ENCODE data around the gene HIVEP3. TPM values are rescaled to one million over a fixed set of nuclear protein-coding genes. Genes with fewer than 3 reads are reported as not detected.

Gene HIVEP3
- total RNA-seq, 1 donor from 2014 or later, result 1.8 TPM

DNA sequence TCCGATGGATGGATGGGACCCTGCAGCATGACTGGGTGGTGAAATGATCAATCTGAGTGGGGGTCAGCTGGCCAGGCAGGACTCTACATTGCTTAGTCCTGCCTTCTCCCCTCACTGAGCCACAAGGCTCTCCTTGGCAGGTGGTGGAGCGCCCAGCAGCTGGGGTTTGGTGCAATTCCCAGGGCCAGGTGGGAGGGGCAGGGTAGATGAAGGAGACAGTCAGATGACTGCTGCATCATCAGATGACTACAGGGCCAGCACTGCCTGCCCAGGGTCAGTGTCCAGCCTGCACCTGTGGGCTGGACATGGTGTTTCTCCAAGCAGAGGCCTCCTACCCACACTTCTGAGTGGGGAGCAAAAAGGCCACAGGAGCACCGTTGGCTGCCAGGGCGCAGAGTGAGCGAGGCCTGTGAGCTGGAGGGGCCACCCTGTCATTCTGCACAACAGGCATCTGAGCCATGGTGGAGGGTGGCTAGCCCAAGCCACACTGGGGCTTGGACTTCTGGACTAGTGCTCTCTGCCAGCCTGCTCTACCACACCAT is 330.3 kb downstream of the HIVEP3 start:
- no peak for DNase-seq (ENCODE audit: low read depth in 2 of 2)

DNA sequence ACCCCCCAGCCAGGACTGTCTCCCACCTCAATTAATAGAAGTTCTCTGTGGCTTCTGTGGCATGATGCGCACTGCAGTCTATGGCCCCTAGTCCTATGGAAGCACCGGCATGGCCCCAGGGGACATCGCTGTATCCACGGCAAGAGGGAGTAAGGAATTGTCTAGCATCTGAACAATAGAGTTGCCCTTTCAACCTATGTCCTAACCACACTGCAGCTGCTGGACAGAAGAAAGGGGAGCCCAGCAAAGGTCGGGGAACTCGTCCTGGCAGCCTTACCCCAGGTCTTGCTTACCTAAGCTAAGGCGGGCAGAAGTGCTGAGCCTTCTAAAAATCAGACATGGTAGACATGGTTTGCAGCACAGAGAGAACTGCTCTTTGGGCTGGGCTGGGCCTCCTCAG is 330.9 kb downstream of the HIVEP3 start:
- DNase-seq (ENCODE audit: low read depth in 2 of 2), result no peak

DNA sequence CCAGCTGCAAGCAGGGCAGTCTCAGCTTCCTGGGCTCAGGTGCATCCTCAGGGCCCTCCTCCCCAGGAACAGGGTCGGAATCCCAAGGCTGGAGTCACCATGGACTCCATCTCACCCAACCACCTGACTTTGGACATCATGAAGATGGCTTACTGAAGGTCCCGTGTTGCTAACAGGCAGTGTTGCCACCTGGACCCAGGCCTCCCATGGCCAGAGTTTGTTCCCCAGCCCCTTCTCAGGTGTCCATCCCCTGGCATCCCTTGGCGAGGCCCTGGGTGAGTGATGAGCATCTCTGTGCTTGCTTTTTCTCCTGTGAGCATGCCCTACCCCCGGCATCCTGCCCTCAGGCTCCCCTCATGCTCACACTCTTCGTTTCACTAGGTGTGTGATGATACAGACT is 332.5 kb downstream of the HIVEP3 start:
- no peak for DNase-seq (ENCODE audit: low read depth in 2 of 2)

DNA sequence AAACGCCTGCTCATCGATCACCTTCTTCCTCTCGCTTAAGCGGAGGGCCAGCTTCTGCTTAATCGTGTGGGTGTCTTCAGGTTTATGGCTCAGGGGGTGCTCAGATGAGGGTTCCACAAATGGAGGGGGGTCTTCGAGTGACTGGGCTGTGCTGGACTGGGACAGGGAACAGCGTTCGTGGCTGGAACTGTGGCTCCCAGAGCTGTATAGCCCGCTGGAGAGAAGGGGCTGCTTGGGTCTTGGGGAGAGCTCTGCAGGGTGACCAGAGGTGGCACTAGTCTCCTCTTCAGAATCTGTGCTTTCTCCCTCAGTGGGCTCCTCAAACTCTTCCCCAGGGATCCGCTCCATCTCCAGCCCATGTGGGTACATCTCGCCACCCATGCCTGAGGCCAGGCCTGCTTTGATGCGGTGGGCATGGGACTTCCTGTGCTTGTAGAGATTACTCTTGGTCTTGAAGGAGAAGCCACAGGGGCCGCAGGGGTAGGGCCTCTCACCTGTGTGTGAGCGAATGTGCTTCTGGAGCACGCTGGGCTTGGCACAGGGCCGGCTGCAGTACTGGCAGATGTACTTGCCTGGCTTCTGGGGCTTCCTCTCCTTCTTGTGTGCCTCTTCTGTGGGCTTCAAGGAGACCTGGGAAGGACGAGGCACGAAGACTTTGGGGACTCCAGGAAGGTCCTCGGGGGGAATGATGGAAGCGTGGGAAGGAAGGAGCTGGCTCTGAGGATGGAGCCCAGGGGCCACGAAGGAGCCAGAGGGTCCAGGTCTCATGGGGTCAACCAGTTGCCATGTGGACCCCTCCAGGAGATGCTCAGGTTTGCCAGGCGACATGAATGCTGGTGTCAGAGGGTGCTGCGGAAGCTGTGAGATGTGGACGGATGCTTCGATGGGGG is 334.8 kb downstream of the HIVEP3 start:
- no peak for DNase-seq (ENCODE audit: low read depth in 2 of 2)

DNA sequence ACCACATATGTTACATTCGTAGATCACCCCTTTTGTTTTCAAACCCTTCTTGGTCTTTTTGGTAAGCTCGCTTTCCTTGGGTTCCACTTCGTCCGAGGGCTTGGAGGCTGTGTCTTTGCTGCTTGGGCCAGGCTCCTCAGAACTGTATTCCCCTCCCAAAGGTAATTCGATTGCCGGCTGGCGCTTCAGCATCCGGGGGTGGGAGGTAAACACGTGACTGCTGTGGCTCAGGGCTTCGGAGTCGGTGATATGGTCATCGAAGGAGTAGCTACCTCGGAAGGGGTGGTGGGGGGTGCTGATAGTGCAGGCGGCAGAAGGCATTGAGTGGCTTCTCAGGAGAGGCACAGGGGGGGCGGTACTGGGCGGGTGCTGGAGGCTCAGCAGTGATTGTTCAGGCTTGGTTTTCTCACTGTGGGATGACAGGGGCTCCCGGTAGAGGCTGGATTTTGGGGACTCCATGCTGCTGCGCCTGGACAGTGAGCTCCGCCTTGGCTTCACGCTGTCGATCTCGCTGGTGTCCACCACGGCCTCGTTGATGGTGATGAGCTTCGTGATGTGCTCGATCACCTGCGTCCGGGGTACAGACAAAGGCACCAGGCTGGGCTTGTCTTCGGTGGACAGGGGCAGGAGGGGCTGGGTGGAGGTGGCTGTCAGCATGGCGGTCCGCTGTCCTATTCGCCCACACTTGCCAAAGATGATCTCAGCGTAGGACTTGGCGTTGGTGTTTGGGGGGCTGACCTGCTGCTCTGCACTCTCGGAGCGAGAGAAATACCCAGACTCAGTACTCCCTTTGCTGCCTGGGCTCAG is 335.7 kb downstream of the HIVEP3 start:
- DNase-seq (ENCODE audit: low read depth in 2 of 2), result no peak

DNA sequence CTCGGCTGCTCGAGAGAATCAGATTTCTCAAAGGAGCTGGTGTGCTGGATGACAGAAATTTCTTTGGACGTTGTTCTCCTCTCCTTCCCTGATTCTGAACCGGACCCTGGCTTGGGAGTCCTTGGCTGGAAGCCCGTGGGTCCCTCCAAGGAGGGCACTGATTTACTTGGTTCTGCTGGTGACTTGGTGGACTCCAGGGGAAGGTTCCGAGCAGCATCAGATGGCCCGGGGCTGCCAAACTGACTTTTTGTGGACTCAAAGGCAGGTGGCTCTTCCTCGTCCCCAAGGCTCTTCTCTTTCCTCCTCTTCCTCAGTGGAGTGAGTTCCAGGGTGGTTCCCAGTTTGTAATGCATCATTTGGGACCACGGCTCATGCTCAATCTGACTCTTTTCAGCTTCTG is 336.4 kb downstream of the HIVEP3 start:
- no peak for DNase-seq (ENCODE audit: low read depth in 2 of 2)

DNA sequence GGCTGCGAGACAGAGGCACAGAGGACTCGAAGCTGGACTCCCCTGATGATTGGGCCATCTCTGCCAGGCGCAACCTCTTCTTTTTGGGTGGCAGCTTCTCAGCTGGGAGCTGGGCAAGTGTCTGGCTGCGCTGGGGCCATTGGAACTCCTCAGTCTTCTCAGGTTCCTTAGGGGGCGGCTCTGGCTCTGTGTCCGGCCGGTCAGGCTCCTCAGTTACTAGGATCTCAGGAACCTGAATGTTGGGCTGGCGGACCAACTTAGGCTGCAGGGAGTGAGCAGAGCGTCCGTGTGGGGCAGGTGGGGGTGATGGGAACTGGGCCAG is 336.8 kb downstream of the HIVEP3 start:
- DNase-seq (ENCODE audit: low read depth in 2 of 2), result no peak

DNA sequence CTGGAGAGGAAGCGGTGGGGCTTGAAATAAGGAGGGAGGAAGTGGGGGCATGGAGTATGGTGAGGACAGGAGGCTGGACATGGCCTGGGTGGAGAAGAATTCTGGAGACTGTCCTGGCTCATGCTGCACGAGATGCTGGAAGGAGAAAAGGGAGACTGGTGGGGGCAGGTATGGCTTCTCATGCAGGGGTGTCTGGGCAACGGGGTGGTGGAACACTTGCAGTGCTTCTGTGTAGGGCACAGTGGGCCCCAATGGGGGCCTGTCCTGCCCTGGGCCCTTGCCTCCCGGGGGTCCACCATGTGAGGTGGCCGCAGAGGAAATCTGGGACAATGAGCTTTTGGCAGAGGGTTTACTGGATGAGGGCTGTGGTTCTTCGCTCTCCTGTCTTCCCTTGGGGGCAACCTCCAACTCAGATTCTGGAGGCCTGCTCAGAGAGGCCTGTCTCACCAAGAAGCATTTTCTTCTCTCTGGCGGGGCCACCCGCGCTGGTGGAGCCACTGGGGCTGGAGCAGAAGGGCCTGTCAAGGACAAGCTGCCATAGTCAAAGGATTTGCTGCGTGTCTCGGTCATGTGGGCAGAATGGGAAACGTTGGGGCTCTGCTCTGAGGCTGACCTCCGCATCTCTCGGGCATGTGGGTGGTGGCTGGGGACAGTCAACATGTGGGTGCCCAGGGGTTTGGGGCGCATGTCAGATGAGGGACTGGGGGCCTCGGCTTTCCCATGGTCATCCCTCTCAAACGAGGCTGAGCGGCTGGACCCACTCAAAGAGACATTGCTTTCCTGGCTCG is 337.3 kb downstream of the HIVEP3 start:
- DNase-seq (ENCODE audit: low read depth in 2 of 2), result no peak

DNA sequence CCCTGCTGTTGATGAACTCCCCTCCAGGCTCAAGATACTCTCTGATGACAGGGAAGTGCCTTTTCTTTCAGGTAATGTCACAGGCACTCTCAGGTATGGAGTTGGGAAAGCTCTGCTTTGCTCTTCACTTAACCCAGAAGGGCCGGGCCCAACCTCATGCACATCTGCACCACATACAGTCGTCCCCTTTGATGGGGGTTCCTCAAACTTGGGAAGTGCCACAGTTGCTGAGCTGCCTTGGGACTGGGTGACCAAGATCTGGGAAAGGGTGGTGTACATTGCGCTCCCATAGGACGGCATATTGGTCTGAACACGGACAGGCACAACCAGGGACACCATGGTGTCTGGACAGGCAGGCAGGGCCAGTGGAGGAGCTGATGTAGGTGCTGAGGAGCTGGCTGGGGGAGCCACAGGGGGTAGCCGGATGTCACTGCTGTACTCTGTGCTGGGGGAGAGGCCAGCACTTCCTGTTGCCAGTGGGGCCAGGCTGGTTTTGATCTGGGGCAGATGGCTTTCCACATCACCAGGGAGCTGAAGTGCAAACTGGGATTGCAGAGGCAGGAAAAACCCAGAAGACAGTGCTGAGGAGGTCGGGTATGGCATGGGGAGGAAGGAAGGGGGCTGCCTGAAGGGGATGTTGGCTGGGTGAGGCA is 338.1 kb downstream of the HIVEP3 start:
- DNase-seq (ENCODE audit: low read depth in 2 of 2), result no peak

DNA sequence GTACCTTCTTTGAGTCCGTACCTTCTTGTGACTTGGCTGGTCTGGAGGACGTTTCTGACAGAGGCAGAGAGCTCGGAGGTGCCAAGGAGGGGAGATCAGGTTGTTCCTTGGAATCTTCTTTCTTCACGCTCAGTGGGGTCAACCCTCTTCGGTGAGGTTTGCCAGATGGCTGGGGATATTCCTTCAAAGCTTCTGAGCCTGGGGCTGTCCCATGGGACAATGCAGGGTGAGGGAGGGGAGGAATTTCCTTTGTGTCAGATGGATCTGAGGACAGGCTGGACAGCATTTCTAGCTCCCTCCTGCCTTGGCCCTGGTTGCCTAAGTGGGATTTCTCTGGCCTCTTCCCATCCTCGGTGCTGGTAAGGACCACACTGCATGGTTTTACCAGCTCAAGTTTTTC is 338.7 kb downstream of the HIVEP3 start:
- DNase-seq (ENCODE audit: low read depth in 2 of 2), result no peak

DNA sequence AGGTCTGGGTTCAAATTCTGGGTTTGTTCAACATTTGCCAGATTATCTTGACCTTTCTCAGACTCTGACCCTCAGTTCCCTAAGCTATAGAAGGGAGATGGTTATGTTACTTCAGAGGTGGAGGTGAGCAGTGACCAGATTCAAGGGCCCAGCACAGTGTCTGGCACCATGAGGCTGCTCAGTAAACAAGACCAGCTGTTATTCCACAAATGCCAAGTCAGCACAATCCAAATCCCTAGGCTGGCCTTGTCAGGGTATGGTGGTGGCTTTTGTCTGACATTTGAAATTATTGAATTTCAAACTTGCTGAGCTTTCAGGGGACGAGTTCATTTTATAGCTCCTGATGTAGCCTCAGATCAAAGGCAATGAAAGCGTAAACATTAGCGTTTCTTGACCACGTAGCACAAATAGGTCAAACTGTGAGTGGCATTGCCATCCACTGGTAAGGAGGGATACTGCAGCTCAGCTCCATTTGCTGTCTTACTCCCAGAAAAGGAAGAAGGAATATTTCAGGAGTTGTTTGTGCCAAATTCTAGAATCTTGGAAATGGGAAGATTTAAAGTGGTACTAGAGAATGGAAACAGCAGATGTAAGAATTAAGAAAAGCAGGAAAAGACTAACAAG is 339.9 kb downstream of the HIVEP3 start:
- DNase-seq (ENCODE audit: low read depth in 2 of 2), result peak; percentile 11 to 62

DNA sequence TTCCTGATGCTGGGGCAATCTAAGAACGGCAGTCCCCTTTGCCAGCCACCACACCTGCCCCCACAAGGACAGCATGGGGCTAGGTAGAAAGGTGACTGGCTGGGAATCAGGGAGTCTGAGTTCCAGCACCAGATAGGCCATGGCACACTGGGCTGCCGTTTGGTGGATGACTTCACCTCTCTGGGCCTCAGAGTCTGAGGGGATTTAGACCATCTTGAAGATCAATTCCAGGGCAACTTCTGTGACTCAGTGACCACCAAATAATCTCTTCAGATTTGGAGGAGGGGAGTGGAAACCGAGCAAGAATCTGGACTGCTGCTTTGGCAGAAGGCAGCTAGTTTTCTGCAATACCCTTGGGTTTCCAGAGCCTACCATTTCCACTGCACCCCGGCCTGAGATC is 342.1 kb downstream of the HIVEP3 start:
- DNase-seq (ENCODE audit: low read depth in 2 of 2), result no peak

DNA sequence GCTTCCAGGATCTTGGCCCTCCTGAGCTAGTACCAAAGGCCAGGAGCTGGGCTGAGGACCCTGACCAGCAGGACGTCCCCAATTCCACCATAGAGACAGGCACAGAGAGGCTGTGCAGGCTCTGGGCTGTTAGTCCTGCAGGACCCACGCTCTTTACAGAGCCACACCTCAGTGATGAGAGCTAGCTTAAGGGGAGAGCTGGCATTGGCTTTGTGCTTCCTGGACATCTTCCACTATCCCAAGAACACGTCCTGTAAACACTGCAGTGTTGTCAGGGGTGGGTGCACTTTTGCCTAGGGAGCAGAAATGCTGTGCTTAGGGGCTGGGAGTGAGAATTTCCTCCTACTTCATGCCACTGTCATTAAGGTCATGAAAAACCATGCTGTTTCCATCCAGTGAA is 342.5 kb downstream of the HIVEP3 start:
- DNase-seq (ENCODE audit: low read depth in 2 of 2), result no peak

DNA sequence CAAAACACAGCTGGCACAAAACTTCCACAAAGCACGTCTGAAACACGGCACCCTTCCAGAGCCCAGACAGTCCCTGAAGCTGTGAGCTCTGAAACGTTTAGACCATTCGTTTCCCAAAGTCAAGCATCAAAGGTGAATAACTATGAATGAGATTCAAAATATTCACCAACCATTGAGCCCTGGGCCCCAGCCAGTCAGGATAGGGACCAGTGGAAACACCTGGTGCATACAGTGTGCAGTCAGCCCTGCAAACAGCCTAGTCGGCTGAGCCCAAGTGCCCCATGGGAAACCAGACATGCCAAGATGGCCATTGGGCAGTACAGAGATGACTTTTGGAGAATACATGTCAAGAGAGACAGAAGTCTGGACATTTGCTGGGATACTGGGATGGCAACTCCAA is 343.9 kb downstream of the HIVEP3 start:
- DNase-seq (ENCODE audit: low read depth in 2 of 2), result no peak

DNA sequence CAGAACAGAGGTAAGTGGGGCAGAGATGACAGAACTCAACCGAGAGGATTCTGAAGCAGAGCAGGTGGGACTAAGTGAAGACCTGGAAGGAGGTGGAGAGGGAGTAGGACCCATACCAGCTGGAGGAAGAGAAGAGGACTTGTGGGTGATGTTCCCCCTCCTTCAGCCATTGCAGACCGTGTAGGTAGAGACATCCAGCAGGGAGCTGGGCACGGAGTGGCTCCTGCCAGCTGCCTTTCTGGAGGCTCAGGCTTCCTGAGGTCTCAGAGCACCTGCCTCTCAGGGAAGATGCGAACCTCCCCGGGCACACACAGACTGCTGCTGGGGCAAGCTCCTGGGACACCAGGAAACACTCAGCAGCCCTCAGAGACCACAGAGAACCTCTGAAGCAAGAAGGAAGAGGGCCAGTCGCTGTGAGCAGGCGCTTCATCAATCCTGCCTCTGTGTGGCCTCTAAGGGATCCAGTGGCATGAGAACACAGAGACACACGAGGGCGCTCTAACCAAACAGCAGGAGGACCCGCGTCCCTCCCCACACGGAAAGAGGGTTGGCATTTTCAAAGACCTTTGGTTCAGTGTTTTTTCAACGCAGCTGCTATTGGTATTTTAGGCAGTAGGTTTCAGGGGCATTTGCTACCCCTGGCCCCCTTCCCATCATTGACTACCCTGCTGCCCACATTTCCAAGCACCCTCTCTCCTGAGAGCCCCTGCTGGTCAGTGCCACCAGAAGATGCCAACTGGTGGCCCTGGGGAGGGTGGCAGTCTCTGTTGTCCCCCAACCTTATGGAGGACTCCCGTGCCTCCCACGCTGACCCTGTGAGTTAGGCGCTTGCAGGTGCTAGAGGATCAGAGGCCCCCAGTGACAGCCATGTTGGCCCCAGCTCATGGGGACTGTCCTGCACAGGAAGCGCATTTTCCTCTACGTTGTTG is 344.7 kb downstream of the HIVEP3 start:
- peak; percentile 80 to 88 for DNase-seq (ENCODE audit: low read depth in 2 of 2)

DNA sequence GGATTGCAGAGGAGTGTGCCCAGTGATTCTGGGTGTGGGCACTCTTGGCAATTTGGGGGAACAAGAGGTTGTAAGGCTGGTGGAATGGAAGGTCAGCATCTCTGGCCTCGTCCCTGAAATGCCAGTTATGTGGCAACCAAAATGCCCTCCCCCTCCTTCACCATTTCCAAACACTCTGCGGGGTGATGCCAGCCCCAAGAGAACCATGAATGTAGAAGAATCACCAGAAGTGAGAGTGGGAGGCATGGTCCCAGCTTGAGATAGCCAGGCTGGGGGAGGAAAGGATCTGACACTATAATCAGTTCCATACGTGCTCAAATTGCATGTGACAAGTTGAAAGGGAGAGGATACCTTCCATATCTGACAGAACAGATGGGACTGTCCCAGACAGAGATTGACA is 345.5 kb downstream of the HIVEP3 start:
- no peak for DNase-seq (ENCODE audit: low read depth in 2 of 2)

DNA sequence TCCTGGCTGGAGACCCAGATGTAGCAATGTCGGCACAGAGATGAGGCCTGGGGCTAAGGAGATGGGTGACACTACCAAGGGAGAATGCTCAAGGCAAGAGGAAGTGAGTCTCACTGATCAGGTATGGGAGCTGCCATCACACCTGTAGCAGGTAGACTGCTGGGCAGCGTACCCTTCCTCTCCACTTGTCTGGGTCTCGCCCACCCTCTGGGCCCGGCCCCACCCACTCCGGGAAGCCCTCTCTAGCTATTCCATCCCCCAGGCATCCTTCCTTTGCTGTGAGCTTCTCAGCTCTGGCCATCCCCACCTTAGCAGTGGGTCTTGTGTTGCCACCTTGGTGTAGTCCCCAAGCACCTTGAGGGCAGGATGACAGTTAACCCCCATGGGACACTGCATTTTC is 346.5 kb downstream of the HIVEP3 start:
- no peak for DNase-seq (ENCODE audit: low read depth in 2 of 2)

DNA sequence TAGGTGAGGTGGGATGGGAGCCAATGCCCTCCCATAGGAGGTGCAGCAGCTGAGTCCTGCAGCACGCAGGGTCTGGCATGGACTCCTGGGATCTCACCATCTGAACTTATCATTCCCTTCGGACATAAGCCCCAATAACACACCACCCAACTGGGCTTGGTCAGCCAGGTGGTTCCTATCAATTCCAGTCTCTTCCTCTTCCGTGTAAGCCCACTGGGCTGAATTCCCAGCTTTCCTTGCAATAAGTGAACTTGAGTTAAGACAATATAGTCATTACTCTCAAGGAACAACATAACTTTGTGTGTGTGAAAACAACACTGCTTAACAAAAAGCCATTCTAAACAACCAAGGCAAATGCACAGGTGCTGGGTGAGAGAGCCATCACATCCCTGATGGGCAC is 347.7 kb downstream of the HIVEP3 start:
- no peak for DNase-seq (ENCODE audit: low read depth in 2 of 2)

DNA sequence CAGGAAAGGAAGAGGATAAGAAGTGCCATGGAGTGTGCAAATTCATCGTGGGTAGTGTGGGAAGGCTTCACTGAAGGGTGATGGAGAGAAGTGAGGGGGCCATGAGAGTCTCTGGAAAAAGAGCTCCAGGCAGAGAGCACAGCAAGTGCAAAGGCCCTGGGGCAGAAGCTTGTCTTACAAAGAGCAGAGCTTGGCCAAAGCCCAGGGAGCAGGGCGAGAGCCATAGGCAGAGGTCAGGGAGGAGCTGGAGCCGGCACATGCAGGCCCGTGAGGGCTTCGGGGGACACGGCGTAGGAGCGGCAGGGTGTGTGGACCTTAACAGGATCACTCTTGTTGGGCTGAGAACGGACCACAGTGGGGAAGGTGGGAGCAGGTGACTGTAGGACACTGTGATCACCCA is 350.5 kb downstream of the HIVEP3 start:
- no peak for DNase-seq (ENCODE audit: low read depth in 2 of 2)

DNA sequence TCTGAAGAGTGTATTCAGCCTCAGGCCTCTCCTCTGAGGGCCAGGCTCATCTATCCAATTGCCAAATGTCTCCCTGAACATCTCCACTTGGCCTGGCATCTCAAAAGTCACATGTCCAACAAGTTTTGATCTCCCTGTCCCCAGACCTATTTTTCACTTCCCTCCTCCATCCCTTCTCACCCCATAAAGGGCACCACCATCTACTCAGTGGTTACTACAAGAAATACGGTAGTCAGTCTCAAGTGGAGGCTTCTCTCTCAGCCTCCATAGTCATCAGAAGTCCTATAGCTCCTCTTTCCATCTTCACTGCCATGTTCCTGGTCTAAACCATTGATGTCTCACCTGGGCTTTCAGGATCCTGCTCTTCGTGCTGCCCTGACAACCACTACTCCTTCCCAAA is 351.8 kb downstream of the HIVEP3 start:
- DNase-seq (ENCODE audit: low read depth in 2 of 2), result no peak
